WTC11 (cell line): ENCODE measurements around the gene GNPNAT1. TPM values are rescaled to one million over a fixed set of nuclear protein-coding genes. Genes with fewer than 3 reads are reported as not detected.

Experiments
- ATF1 ChIP-seq: sonication (generic); formaldehyde crosslinking; IDR thresholded peaks from 2 replicates; pipeline ENCODE4 v1.8.1; 2023; ENCODE audit warnings: mild to moderate bottlenecking, moderate library complexity, missing genetic modification reagents
- ATF2 ChIP-seq: sonication (generic); formaldehyde crosslinking; IDR thresholded peaks from 2 replicates; pipeline ENCODE4 v1.8.1; 2022; ENCODE audit warnings: low read depth, missing genetic modification reagents, borderline replicate concordance
- ATF6 ChIP-seq: sonication (generic); formaldehyde crosslinking; IDR thresholded peaks from 2 replicates; pipeline ENCODE4 v1.8.1; 2023; ENCODE audit warnings: mild to moderate bottlenecking, missing genetic modification reagents
- CBFB ChIP-seq: sonication (generic); formaldehyde crosslinking; IDR thresholded peaks from 2 replicates; pipeline ENCODE4 v1.8.1; 2022; ENCODE audit warnings: mild to moderate bottlenecking, low read depth, missing genetic modification reagents
- CREB1 ChIP-seq: sonication (generic); formaldehyde crosslinking; IDR thresholded peaks from 2 replicates; pipeline ENCODE4 v1.8.0; 2023; ENCODE audit warnings: mild to moderate bottlenecking, missing genetic modification reagents
- ETV6 ChIP-seq: sonication (generic); formaldehyde crosslinking; IDR thresholded peaks from 2 replicates; pipeline ENCODE4 v1.8.1; 2022; ENCODE audit warnings: mild to moderate bottlenecking, missing genetic modification reagents
- FOXK1 ChIP-seq: sonication (generic); formaldehyde crosslinking; IDR thresholded peaks from 2 replicates; pipeline ENCODE4 v1.8.0; 2022; ENCODE audit warnings: mild to moderate bottlenecking, moderate library complexity, missing genetic modification reagents
- JUN ChIP-seq: sonication (generic); formaldehyde crosslinking; IDR thresholded peaks from 2 replicates; pipeline ENCODE4 v1.8.0; 2023; ENCODE audit warnings: mild to moderate bottlenecking, missing genetic modification reagents
- MYBL2 ChIP-seq: sonication (generic); formaldehyde crosslinking; IDR thresholded peaks from 2 replicates; pipeline ENCODE4 v1.8.1; 2023; ENCODE audit warnings: mild to moderate bottlenecking, moderate library complexity, missing genetic modification reagents
- NR1H2 ChIP-seq: sonication (generic); formaldehyde crosslinking; IDR thresholded peaks from 2 replicates; pipeline ENCODE4 v1.9.0; 2021; ENCODE audit warnings: mild to moderate bottlenecking, moderate library complexity, missing genetic modification reagents
- TCF7 ChIP-seq: sonication (generic); formaldehyde crosslinking; IDR thresholded peaks from 2 replicates; pipeline ENCODE4 v1.8.0; 2022; ENCODE audit warnings: mild to moderate bottlenecking, low read depth, missing genetic modification reagents, moderate library complexity
- TEAD4 ChIP-seq: sonication (generic); formaldehyde crosslinking; IDR thresholded peaks from 2 replicates; pipeline ENCODE4 v1.8.0; 2022; ENCODE audit warnings: mild to moderate bottlenecking, missing genetic modification reagents
- TP53 ChIP-seq: sonication (generic); formaldehyde crosslinking; IDR thresholded peaks from 2 replicates; pipeline ENCODE4 v1.8.1; 2023; ENCODE audit warnings: mild to moderate bottlenecking, missing genetic modification reagents
- USF2 ChIP-seq: sonication (generic); formaldehyde crosslinking; IDR thresholded peaks from 2 replicates; pipeline ENCODE4 v1.8.1; 2023; ENCODE audit warnings: mild to moderate bottlenecking, missing genetic modification reagents, moderate library complexity
- ZBTB21 ChIP-seq: sonication (generic); formaldehyde crosslinking; IDR thresholded peaks from 2 replicates; pipeline ENCODE4 v1.8.1; 2023; ENCODE audit warnings: mild to moderate bottlenecking, missing genetic modification reagents, borderline replicate concordance
- ZNF121 ChIP-seq: sonication (generic); formaldehyde crosslinking; IDR thresholded peaks from 2 replicates; pipeline ENCODE4 v1.8.0; 2023; ENCODE audit warnings: missing genetic modification reagents
- ZNF232 ChIP-seq: sonication (generic); formaldehyde crosslinking; IDR thresholded peaks from 2 replicates; pipeline ENCODE4 v1.8.0; 2022; ENCODE audit warnings: mild to moderate bottlenecking, missing genetic modification reagents
- total RNA-seq: library from RNA; stranded (reverse); gene quantifications from 3 replicates; pipeline ENCODE4 v1.2.3, GENCODE V29; 2021
- TF ChIP-seq, protein P1 (sequence below): sonication (generic); formaldehyde crosslinking; IDR thresholded peaks from 2 replicates; pipeline ENCODE4 v1.8.0; 2022; ENCODE audit warnings: mild to moderate bottlenecking, missing genetic modification reagents
- TF ChIP-seq, protein P2 (sequence below): sonication (generic); formaldehyde crosslinking; IDR thresholded peaks from 2 replicates; pipeline ENCODE4 v1.8.1; 2023; ENCODE audit warnings: mild to moderate bottlenecking, moderate library complexity, missing genetic modification reagents
- TF ChIP-seq, protein P3 (sequence below): sonication (generic); formaldehyde crosslinking; IDR thresholded peaks from 2 replicates; pipeline ENCODE4 v1.8.0; 2022; ENCODE audit warnings: mild to moderate bottlenecking, missing genetic modification reagents
- TF ChIP-seq, protein P4 (sequence below): fragments of 250-450 bp; sonication (Bioruptor Pico); conservative IDR thresholded peaks from 2 replicates; pipeline ENCODE4 v1.9.0; 2021; ENCODE audit warnings: mild to moderate bottlenecking
- TF ChIP-seq, protein P5 (sequence below): sonication (generic); formaldehyde crosslinking; IDR thresholded peaks from 2 replicates; pipeline ENCODE4 v1.8.0; 2023; ENCODE audit warnings: missing genetic modification reagents

The GNPNAT1 gene
- total RNA-seq, 1 experiment from 2014 or later: 43.5 TPM

GRCh38 chr14:52791223-52792096 lies at the start of gene GNPNAT1 (continued):
- TF ChIP-seq FOXK1 (CRISPR knock-in tag) (peak; percentile 74), TCF7 (CRISPR knock-in tag) (0 out of 2 replicates have a peak, but pooled peaks have one; percentile 28), TP53 (peak; percentile 62; the same call in 1 of the 2 replicates), USF2 (CRISPR knock-in tag) (no peak; the same call in 1 of the 2 replicates), ATF1 (0 out of 2 replicates have a peak, but pooled peaks have one; percentile 22), CREB1 (CRISPR knock-in tag) (no peak), ETV6 (no peak; the same call in none of the 2 replicates), TEAD4 (CRISPR knock-in tag) (no peak), NR1H2 (CRISPR knock-in tag) (no peak), ATF2 (CRISPR knock-in tag) (no peak), CBFB (CRISPR knock-in tag) (peak; percentile 74; the same call in 1 of the 2 replicates), ZNF232 (CRISPR knock-in tag) (no peak; the same call in 1 of the 2 replicates), MYBL2 (CRISPR knock-in tag) (peak; percentile 49; the same call in 1 of the 2 replicates), ATF6 (CRISPR knock-in tag) (no peak), ZNF121 (CRISPR knock-in tag) (0 out of 2 replicates have a peak, but pooled peaks have one; percentile 4), JUN (peak; percentile 82; the same call in 1 of the 2 replicates), ZBTB21 (peak; percentile 65; the same call in 1 of the 2 replicates)
- TF ChIP-seq, protein P1, sequence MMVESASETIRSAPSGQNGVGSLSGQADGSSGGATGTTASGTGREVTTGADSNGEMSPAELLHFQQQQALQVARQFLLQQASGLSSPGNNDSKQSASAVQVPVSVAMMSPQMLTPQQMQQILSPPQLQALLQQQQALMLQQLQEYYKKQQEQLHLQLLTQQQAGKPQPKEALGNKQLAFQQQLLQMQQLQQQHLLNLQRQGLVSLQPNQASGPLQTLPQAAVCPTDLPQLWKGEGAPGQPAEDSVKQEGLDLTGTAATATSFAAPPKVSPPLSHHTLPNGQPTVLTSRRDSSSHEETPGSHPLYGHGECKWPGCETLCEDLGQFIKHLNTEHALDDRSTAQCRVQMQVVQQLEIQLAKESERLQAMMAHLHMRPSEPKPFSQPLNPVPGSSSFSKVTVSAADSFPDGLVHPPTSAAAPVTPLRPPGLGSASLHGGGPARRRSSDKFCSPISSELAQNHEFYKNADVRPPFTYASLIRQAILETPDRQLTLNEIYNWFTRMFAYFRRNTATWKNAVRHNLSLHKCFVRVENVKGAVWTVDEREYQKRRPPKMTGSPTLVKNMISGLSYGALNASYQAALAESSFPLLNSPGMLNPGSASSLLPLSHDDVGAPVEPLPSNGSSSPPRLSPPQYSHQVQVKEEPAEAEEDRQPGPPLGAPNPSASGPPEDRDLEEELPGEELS (CRISPR knock-in tag): peak; percentile 86; the same call in 1 of the 2 replicates
- TF ChIP-seq, protein P2, sequence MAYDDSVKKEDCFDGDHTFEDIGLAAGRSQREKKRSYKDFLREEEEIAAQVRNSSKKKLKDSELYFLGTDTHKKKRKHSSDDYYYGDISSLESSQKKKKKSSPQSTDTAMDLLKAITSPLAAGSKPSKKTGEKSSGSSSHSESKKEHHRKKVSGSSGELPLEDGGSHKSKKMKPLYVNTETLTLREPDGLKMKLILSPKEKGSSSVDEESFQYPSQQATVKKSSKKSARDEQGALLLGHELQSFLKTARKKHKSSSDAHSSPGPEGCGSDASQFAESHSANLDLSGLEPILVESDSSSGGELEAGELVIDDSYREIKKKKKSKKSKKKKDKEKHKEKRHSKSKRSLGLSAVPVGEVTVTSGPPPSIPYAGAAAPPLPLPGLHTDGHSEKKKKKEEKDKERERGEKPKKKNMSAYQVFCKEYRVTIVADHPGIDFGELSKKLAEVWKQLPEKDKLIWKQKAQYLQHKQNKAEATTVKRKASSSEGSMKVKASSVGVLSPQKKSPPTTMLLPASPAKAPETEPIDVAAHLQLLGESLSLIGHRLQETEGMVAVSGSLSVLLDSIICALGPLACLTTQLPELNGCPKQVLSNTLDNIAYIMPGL: peak; percentile 41; the same call in 1 of the 2 replicates
- TF ChIP-seq, protein P3, sequence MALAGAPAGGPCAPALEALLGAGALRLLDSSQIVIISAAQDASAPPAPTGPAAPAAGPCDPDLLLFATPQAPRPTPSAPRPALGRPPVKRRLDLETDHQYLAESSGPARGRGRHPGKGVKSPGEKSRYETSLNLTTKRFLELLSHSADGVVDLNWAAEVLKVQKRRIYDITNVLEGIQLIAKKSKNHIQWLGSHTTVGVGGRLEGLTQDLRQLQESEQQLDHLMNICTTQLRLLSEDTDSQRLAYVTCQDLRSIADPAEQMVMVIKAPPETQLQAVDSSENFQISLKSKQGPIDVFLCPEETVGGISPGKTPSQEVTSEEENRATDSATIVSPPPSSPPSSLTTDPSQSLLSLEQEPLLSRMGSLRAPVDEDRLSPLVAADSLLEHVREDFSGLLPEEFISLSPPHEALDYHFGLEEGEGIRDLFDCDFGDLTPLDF (CRISPR knock-in tag): 0 out of 2 replicates have a peak, but pooled peaks have one; percentile 30
- TF ChIP-seq, protein P4, sequence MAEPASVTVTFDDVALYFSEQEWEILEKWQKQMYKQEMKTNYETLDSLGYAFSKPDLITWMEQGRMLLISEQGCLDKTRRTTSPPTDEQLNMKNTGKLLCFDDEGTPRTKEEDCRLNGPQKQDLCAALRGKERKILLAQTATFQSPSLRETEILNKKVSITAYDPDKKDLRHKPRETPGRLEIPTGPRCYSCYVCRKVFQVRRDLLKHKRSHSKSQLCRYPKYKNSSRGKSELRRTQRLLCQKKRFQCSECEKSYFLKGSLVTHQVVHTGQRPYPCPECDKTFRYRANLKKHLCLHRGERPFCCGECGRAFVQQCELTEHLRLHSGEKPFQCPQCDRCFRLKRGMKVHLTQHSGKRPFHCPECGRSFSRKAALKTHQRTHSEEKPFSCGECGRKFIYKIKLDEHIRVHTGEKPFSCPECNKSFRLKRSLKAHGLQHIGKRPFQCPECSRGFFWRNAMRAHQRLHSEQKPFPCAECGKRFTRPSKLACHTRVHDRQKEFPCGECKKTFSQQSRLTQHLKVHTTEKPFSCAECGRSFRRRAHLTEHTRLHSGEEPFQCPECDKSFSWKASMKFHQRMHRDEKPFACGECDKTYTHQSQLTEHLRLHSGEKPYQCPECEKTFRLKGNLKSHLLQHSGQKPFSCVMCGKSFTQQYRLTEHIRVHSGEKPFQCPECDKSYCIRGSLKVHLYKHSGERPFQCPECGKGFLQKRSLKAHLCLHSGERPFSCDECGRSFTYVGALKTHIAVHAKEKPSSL (CRISPR knock-in tag): no peak
- TF ChIP-seq, protein P5, sequence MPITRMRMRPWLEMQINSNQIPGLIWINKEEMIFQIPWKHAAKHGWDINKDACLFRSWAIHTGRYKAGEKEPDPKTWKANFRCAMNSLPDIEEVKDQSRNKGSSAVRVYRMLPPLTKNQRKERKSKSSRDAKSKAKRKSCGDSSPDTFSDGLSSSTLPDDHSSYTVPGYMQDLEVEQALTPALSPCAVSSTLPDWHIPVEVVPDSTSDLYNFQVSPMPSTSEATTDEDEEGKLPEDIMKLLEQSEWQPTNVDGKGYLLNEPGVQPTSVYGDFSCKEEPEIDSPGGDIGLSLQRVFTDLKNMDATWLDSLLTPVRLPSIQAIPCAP (CRISPR knock-in tag): no peak; the same call in 1 of the 2 replicates
